Endothelial cell of umbilical vein (primary cell): ENCODE results near the gene FOXI2. TPM values are rescaled to one million over a fixed set of nuclear protein-coding genes. Genes with fewer than 3 reads are reported as not detected.

Source experiments
- BruUV-seq: library from RNA; stranded (reverse); fragments of 400-500 nt; replicated peaks from 2 replicates; lab custom pipeline; 2021; lab: Mats Ljungman, UMichigan
- CTCF ChIA-PET: fragments of 300-600, 350-600 bp; sonication (Branson Sonifier 250); formaldehyde crosslinking; loops from one replicate; lab custom pipeline; 2021; ENCODE audit warnings: antibody characterized with exemption, inconsistent platforms; lab: Charles Lee
- POLR2A ChIA-PET: fragments of 300-600, 350-600 bp; sonication (Branson Sonifier 250); formaldehyde crosslinking; loops from one replicate; lab custom pipeline; 2021; ENCODE audit warnings: antibody characterized with exemption, inconsistent platforms; lab: Charles Lee
- DNase-seq: peaks from one replicate; pipeline ENCODE4 v3.0.0-alpha.2; 2011; ENCODE audit warnings: low read depth, low spot score
- FAIRE-seq: peaks from 2 replicates; lab custom pipeline; 2011; peaks lifted over from hg19 to GRCh38; lab: Jason Lieb, UNC
- H2AFZ ChIP-seq: 2 replicates; pipeline ENCODE4 v1.6.0; 2012; ENCODE audit warnings: low read depth, low read length, control low read depth, inconsistent platforms
- H3K27ac ChIP-seq: 2 replicates; pipeline ENCODE4 v1.5.1; 2011; ENCODE audit warnings: low read depth, mild to moderate bottlenecking, control low read depth, low read length, moderate library complexity; ENCODE audit not compliant: insufficient read depth
- H3K27me3 ChIP-seq, 2 experiments: 2 replicates each; pipeline versions ENCODE4 v1.6.0 to v1.6.1; 2011; ENCODE audit warnings: low read length in 2 of 2, mixed read lengths in 1 of 2; ENCODE audit not compliant: control insufficient read depth in 2 of 2, insufficient read depth in 2 of 2
- H3K36me3 ChIP-seq, 2 experiments: 2 replicates in 1 of 2; 3 replicates in 1 of 2; pipeline ENCODE4 v1.5.1; 2011; ENCODE audit warnings: low read length in 2 of 2, mild to moderate bottlenecking in 1 of 2, moderate library complexity in 1 of 2; ENCODE audit not compliant: control insufficient read depth in 2 of 2, insufficient read depth in 2 of 2; ENCODE audit errors: extremely low read depth in 1 of 2
- H3K4me1 ChIP-seq: 3 replicates; pipeline ENCODE4 v1.5.1; 2011; ENCODE audit warnings: mild to moderate bottlenecking, low read length; ENCODE audit not compliant: control insufficient read depth, insufficient read depth; ENCODE audit errors: extremely low read depth
- H3K4me2 ChIP-seq: 2 replicates; pipeline ENCODE4 v1.6.1; 2011; ENCODE audit warnings: low read length, control low read depth, mixed read lengths; ENCODE audit not compliant: insufficient read depth
- H3K4me3 ChIP-seq, 3 experiments: fragments of 200-600 bp in 1 of 3; sonication (generic), shearing (Covaris generic) in 1 of 3; replicated peaks in 1 of 3; 2 replicates each; pipeline ENCODE4 v1.5.1; 2011 to 2016; ENCODE audit warnings: control low read depth in 3 of 3, low read length in 3 of 3, mild to moderate bottlenecking in 2 of 3, inconsistent platforms in 1 of 3, low read depth in 1 of 3, moderate library complexity in 1 of 3; ENCODE audit not compliant: insufficient read depth in 1 of 3
- H3K79me2 ChIP-seq: 2 replicates; pipeline ENCODE4 v1.6.0; 2012; ENCODE audit warnings: low read length, inconsistent platforms; ENCODE audit not compliant: control insufficient read depth, insufficient read depth
- H3K9ac ChIP-seq: replicated peaks from 2 replicates; pipeline ENCODE3; 2011; ENCODE audit warnings: low read length, control low read depth; ENCODE audit not compliant: insufficient read depth; ENCODE audit errors: extremely low read depth
- H3K9me1 ChIP-seq: replicated peaks from 3 replicates; pipeline ENCODE4 v1.6.0; 2011; ENCODE audit warnings: mild to moderate bottlenecking, low read length; ENCODE audit not compliant: control insufficient read depth, insufficient read depth; ENCODE audit errors: extremely low read depth
- H3K9me3 ChIP-seq: replicated peaks from 2 replicates; pipeline ENCODE4 v1.5.1; 2012; ENCODE audit warnings: low read length, inconsistent platforms; ENCODE audit not compliant: control insufficient read depth, insufficient read depth
- H4K20me1 ChIP-seq: replicated peaks from 2 replicates; pipeline ENCODE3; 2011; ENCODE audit warnings: mild to moderate bottlenecking, low read length; ENCODE audit not compliant: control insufficient read depth, insufficient read depth; ENCODE audit errors: extremely low read depth
- EZH2 ChIP-seq: IDR thresholded peaks from 2 replicates; pipeline ENCODE4 v1.6.1; 2012; ENCODE audit warnings: borderline replicate concordance, low read depth, mild to moderate bottlenecking, moderate library complexity, low read length, inconsistent platforms; ENCODE audit not compliant: severe bottlenecking
- FOS ChIP-seq: IDR thresholded peaks from 2 replicates; pipeline ENCODE4 v1.6.1; 2011; ENCODE audit warnings: mild to moderate bottlenecking, low read length, moderate library complexity, borderline replicate concordance; ENCODE audit not compliant: insufficient read depth
- GATA2 ChIP-seq: IDR thresholded peaks from 2 replicates; pipeline ENCODE4 v1.7.0; 2011; ENCODE audit warnings: low read depth, mild to moderate bottlenecking, moderate library complexity, mixed read lengths, low read length; ENCODE audit not compliant: insufficient read length, insufficient read depth
- JUN ChIP-seq: IDR thresholded peaks from 2 replicates; pipeline ENCODE4 v1.6.1; 2011; ENCODE audit warnings: borderline replicate concordance, low read depth; ENCODE audit not compliant: insufficient read length, insufficient read depth
- MYC ChIP-seq: IDR thresholded peaks from one replicate; pipeline ENCODE4 v1.6.1; 2011; ENCODE audit warnings: mild to moderate bottlenecking, low read depth, low read length
- POLR2A ChIP-seq: IDR thresholded peaks from 2 replicates; pipeline ENCODE4 v1.6.1; 2012; ENCODE audit warnings: low read depth, mild to moderate bottlenecking, control low read depth, low read length
- POLR2AphosphoS5 ChIP-seq: IDR thresholded peaks from 2 replicates; pipeline ENCODE4 v1.6.1; 2012; ENCODE audit warnings: low read depth, mild to moderate bottlenecking, control low read depth, low read length, moderate library complexity; ENCODE audit not compliant: insufficient read depth
- dilution Hi-C: fragments of 300-500 bp; cut with MboI; formaldehyde crosslinking; loops from one replicate; pipeline ENCODE4 v1.15.0; 2019; ENCODE audit warnings: low sequenced_read_pairs; ENCODE audit not compliant: extremely low pct_ligation_motif_present
- intact Hi-C: fragments of 100-400 bp; cut with micrococcal nuclease; formaldehyde crosslinking; loops from one replicate; pipeline ENCODE4 v1.10.0; 2022
- polyA plus RNA-seq, 4 experiments: library from polyadenylated mRNA; depleted of rRNA in 3 of 4; stranded (reverse) in 3 of 4; unstranded in 1 of 4; fragments of >200 nt; gene quantifications; 2 replicates each; pipeline versions ENCODE4 v1.2.1 to v1.2.3, GENCODE V29; 2011 to 2012; ENCODE audit warnings: missing spikeins in 1 of 4
- total RNA-seq: library from RNA; stranded (reverse); gene quantifications from 2 replicates; pipeline ENCODE4 v1.2.3, GENCODE V29; 2021
- TF ChIP-seq, protein P1 (sequence below), 2 donors: IDR thresholded peaks; 1 replicate in 1 of 2; 2 replicates in 1 of 2; pipeline ENCODE4 v1.5.1; 2011; ENCODE audit warnings: low read length in 2 of 2, mild to moderate bottlenecking in 2 of 2, moderate library complexity in 2 of 2, control low read depth in 1 of 2, inconsistent platforms in 1 of 2, low read depth in 1 of 2; ENCODE audit not compliant: insufficient read depth in 1 of 2; ENCODE audit errors: extremely low read depth in 1 of 2
- TF ChIP-seq, protein P2 (sequence below): IDR thresholded peaks from 2 replicates; pipeline ENCODE4 v1.6.1; 2011; ENCODE audit not compliant: insufficient read depth, insufficient read length

Gene FOXI2
- total and polyA plus RNA-seq, 2 donors (not counting 3 experiments of a cell fraction or from before 2014, with no cell fraction given) = not detected

DNA sequence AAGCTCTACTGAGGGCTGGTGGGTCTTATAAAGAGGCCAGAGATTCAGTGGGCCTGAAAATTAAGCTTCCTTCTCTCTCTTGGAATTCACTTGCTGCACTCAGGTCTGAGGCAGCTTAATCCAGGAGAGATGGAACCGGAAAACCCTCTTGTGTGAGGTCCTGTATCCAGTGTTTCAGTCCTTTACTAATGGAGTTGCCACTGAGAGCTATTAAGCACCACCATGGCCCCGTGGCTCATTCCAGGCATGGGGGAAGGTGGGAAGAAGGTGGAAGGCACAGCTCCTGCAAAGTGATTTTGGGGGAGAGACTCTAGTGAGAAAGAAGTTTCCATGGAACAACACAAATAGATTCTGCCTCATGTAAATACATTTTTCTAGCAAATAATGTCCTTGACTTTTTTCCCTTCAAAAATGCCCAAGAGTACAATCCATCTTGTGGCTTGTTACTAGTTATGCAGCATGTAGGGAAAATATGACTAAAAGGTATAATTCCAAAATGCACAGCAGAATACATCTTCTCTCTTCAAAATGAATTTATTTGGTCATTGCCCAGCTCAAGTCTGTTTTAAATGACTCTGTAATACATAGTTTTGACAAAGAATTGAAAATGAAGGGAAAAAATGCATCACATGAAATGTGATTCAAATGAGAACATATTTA, 46.7 kb upstream of the FOXI2 start:
- intact Hi-C loops (no loop called here), dilution Hi-C loops (no loop called here)
- TF ChIP-seq JUN = no peak
- no peak for TF ChIP-seq MYC
- TF ChIP-seq, protein P1, sequence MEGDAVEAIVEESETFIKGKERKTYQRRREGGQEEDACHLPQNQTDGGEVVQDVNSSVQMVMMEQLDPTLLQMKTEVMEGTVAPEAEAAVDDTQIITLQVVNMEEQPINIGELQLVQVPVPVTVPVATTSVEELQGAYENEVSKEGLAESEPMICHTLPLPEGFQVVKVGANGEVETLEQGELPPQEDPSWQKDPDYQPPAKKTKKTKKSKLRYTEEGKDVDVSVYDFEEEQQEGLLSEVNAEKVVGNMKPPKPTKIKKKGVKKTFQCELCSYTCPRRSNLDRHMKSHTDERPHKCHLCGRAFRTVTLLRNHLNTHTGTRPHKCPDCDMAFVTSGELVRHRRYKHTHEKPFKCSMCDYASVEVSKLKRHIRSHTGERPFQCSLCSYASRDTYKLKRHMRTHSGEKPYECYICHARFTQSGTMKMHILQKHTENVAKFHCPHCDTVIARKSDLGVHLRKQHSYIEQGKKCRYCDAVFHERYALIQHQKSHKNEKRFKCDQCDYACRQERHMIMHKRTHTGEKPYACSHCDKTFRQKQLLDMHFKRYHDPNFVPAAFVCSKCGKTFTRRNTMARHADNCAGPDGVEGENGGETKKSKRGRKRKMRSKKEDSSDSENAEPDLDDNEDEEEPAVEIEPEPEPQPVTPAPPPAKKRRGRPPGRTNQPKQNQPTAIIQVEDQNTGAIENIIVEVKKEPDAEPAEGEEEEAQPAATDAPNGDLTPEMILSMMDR (IDR thresholded peaks at IDR 0.05; ENCODE audit: extremely low read depth in 1 of 2, insufficient read depth in 1 of 2, low read depth in 1 of 2, low read length in 2 of 2) = no peak
- TF ChIP-seq EZH2 = no peak
- no peak for TF ChIP-seq FOS
- TF ChIP-seq POLR2AphosphoS5 = no peak
- no peak for TF ChIP-seq POLR2A
- TF ChIP-seq GATA2 = no peak
- TF ChIP-seq, protein P2, sequence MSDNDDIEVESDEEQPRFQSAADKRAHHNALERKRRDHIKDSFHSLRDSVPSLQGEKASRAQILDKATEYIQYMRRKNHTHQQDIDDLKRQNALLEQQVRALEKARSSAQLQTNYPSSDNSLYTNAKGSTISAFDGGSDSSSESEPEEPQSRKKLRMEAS = no peak
- ChIA-PET POLR2A (no interaction called here), CTCF (no interaction called here)
- DNase-seq = no peak
- H3K79me2 ChIP-seq = no peaks in the 10 kb centered on the region
- no peaks in the 10 kb centered on the region for H3K27me3 ChIP-seq
- no peak overlapping the region for H3K4me3 ChIP-seq
- no peak overlapping the region for H3K9ac ChIP-seq
- no peaks in the 10 kb centered on the region for H3K9me3 ChIP-seq
- no peak overlapping the region for H3K4me2 ChIP-seq
- no peak overlapping the region for H2AFZ ChIP-seq
- no peaks in the 10 kb centered on the region for H3K9me1 ChIP-seq
- no peak overlapping the region for H3K27ac ChIP-seq
- no TSS peak for BruUV-seq
- H3K36me3 ChIP-seq = no peaks in the 10 kb centered on the region
- H4K20me1 ChIP-seq = no peaks in the 10 kb centered on the region
- no peak for FAIRE-seq
- H3K4me1 ChIP-seq = no peaks in the 10 kb centered on the region
